HEK293T (cell line): ENCODE data around the gene ADCY1.
A peak's percentile ranks its signal among the peaks of the same experiment; 100 is the strongest.

Experiments used
- CTCF ChIA-PET: fragments of 350-600 bp; formaldehyde crosslinking; extraction: SDS; loops from one replicate; lab custom pipeline; 2021; ENCODE audit warnings: antibody characterized with exemption, inconsistent platforms; lab: Yijun Ruan, JAX
- POLR2A ChIA-PET: fragments of 350-600 bp; formaldehyde crosslinking; extraction: SDS; loops from one replicate; lab custom pipeline; 2020; ENCODE audit warnings: antibody characterized with exemption, inconsistent platforms; lab: Yijun Ruan, JAX
- DNase-seq: peaks from one replicate; pipeline ENCODE4 v3.0.0; 2012; ENCODE audit warnings: mixed read lengths; ENCODE audit errors: extremely low spot score
- ARNT ChIP-seq: fragments of 450-650 bp; IDR thresholded peaks from 2 replicates; pipeline ENCODE4 v1.6.1; 2017; ENCODE audit warnings: mild to moderate bottlenecking
- BHLHE40 ChIP-seq: fragments of 450-650 bp; IDR thresholded peaks from 2 replicates; pipeline ENCODE4 v1.6.1; 2016; ENCODE audit warnings: mild to moderate bottlenecking, moderate library complexity, borderline replicate concordance
- CTBP1 ChIP-seq: fragments of 450-650 bp; IDR thresholded peaks from 2 replicates; pipeline ENCODE4 v1.6.1; 2016; ENCODE audit warnings: borderline replicate concordance
- ELF4 ChIP-seq: fragments of 450-650 bp; IDR thresholded peaks from 2 replicates; pipeline ENCODE4 v1.6.1; 2017; ENCODE audit warnings: antibody characterized with exemption
- FOXA1 ChIP-seq: fragments of 450-650 bp; IDR thresholded peaks from 2 replicates; pipeline ENCODE4 v1.6.1; 2016; ENCODE audit warnings: mild to moderate bottlenecking
- FOXK2 ChIP-seq: fragments of 450-650 bp; IDR thresholded peaks from 2 replicates; pipeline ENCODE4 v1.6.1; 2016; ENCODE audit warnings: mild to moderate bottlenecking
- FOXM1 ChIP-seq: fragments of 450-650 bp; IDR thresholded peaks from 2 replicates; pipeline ENCODE4 v1.6.1; 2017; ENCODE audit warnings: mild to moderate bottlenecking, borderline replicate concordance
- HDGF ChIP-seq: fragments of 450-650 bp; IDR thresholded peaks from 2 replicates; pipeline ENCODE4 v1.6.1; 2017; ENCODE audit warnings: antibody characterized with exemption, borderline replicate concordance
- L3MBTL2 ChIP-seq: fragments of 450-650 bp; conservative IDR thresholded peaks from 2 replicates; pipeline ENCODE4 v1.6.1; 2016; ENCODE audit warnings: mild to moderate bottlenecking
- LEF1 ChIP-seq: fragments of 450-650 bp; IDR thresholded peaks from 2 replicates; pipeline ENCODE4 v1.6.1; 2017; ENCODE audit warnings: mild to moderate bottlenecking, borderline replicate concordance
- NFRKB ChIP-seq: fragments of 450-650 bp; IDR thresholded peaks from 2 replicates; pipeline ENCODE4 v1.6.1; 2016; ENCODE audit warnings: mild to moderate bottlenecking, moderate library complexity
- SP1 ChIP-seq: fragments of 450-650 bp; IDR thresholded peaks from 2 replicates; pipeline ENCODE4 v1.6.1; 2017
- SUZ12 ChIP-seq: fragments of 450-650 bp; IDR thresholded peaks from 2 replicates; pipeline ENCODE4 v1.6.1; 2016; ENCODE audit warnings: mild to moderate bottlenecking
- TARDBP ChIP-seq: fragments of 450-650 bp; IDR thresholded peaks from 2 replicates; pipeline ENCODE4 v1.6.1; 2016
- ZNF384 ChIP-seq: fragments of 450-650 bp; IDR thresholded peaks from 2 replicates; pipeline ENCODE4 v1.6.1; 2016
- TF ChIP-seq, protein P1 (sequence below): fragments of 450-650 bp; IDR thresholded peaks from 2 replicates; pipeline ENCODE4 v1.6.1; 2016

Gene ADCY1

GRCh38 chr7:45574669-45575500 lies 717 bp downstream of the ADCY1 start:
- ChIA-PET POLR2A (no interaction called here), CTCF (no interaction called here)
- peak; percentile 26; the same call in 1 of the 2 replicates for TF ChIP-seq L3MBTL2
- no peak for TF ChIP-seq NFRKB
- TF ChIP-seq ELF4 = no peak
- TF ChIP-seq, protein P1, sequence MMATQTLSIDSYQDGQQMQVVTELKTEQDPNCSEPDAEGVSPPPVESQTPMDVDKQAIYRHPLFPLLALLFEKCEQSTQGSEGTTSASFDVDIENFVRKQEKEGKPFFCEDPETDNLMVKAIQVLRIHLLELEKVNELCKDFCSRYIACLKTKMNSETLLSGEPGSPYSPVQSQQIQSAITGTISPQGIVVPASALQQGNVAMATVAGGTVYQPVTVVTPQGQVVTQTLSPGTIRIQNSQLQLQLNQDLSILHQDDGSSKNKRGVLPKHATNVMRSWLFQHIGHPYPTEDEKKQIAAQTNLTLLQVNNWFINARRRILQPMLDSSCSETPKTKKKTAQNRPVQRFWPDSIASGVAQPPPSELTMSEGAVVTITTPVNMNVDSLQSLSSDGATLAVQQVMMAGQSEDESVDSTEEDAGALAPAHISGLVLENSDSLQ = no peak
- no peak for TF ChIP-seq HDGF
- peak; percentile 77 for DNase-seq

- ChIA-PET CTCF (interaction anchor here (0.5 kb wide), 1 partner anchor 71 kb away, joined by 3 read pairs; no protein-coding TSS in a partner anchor), POLR2A (no interaction called here)
- no peak for TF ChIP-seq HDGF
- TF ChIP-seq LEF1 = no peak
- no peak for TF ChIP-seq BHLHE40
- TF ChIP-seq L3MBTL2 = no peak
- TF ChIP-seq SP1 = no peak
- no peak for TF ChIP-seq TARDBP
- TF ChIP-seq, protein P1 = no peak
- no peak for TF ChIP-seq FOXM1
- no peak for TF ChIP-seq ZNF384
- TF ChIP-seq FOXK2 = no peak
- TF ChIP-seq SUZ12 = no peak
- no peak for TF ChIP-seq NFRKB
- no peak for TF ChIP-seq CTBP1
- DNase-seq = no peak
These were observed 1.5 kb downstream of the ADCY1 start for GRCh38 chr7:45575501-45576248.

- CTCF ChIA-PET = interaction anchor here (0.7 kb wide), 1 partner anchor 522 kb away, joined by 3 read pairs; no protein-coding TSS in a partner anchor
- POLR2A ChIA-PET = no interaction called here
- DNase-seq = no peak
- TF ChIP-seq SUZ12 (no peak), FOXA1 (no peak), TARDBP (no peak), FOXM1 (no peak), SP1 (no peak), ZNF384 (no peak), L3MBTL2 (no peak), NFRKB (no peak), ELF4 (no peak), HDGF (no peak), FOXK2 (no peak)
- TF ChIP-seq, protein P1 = no peak
These were observed 2.2 kb downstream of the ADCY1 start for GRCh38 chr7:45576249-45576929.

DNA sequence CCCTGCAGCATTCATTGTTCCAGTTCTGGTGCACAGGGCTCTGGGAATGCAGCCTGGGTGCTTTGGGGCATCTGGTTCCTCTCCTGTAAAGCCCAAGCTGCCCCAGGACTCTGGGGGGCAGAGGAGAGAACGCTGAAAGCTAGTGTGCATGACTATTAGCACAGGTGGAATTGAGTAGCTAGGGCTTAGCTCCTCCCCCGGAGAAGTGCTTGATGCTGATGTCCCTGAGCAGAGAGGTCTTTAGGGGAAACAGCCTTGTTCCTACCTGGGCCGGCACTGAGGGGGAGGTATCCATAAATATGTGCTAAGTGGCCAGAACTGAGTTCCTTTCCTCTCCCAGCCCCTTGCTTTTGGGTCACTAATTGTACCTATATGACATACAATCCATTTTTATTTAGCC lies 3.9 kb downstream of the ADCY1 start:
- ChIA-PET POLR2A (no interaction called here), CTCF (no interaction called here)
- DNase-seq = no peak
- TF ChIP-seq BHLHE40 = no peak
- TF ChIP-seq SUZ12 = no peak
- TF ChIP-seq ELF4 = no peak
- TF ChIP-seq HDGF = no peak
- TF ChIP-seq LEF1 = no peak
- TF ChIP-seq TARDBP = no peak
- no peak for TF ChIP-seq ZNF384
- TF ChIP-seq FOXA1 = no peak
- no peak for TF ChIP-seq ARNT

DNA sequence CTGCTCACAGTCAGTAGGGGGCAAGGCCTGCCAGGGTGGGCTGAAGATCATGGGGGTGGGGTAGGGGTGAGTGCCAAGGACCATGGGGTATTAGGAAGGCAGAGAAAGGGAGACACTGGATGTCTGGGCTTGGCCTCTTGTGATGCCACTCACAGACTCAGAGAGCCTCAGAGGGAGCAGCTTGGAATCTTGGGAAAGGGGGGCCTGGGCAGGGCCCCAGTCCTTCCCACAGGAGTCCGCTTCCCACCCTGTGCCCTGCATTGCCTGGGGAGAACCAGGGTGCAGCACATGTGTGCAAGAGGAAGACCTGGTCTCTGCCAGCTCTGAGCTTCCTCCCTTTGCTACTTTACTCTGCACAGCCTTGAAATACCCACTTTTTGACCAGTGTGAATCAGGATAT lies 4.3 kb downstream of the ADCY1 start:
- TF ChIP-seq CTBP1 (no peak), NFRKB (no peak), BHLHE40 (no peak), ARNT (no peak), FOXK2 (no peak), L3MBTL2 (no peak), ELF4 (no peak), ZNF384 (no peak), SP1 (no peak), FOXA1 (no peak), FOXM1 (no peak), HDGF (no peak), TARDBP (no peak), LEF1 (no peak), SUZ12 (no peak)
- TF ChIP-seq, protein P1 = no peak
- ChIA-PET CTCF (no interaction called here), POLR2A (no interaction called here)
- no peak for DNase-seq
